ENCODE data around the gene HDLBP.

The HDLBP gene

DNA sequence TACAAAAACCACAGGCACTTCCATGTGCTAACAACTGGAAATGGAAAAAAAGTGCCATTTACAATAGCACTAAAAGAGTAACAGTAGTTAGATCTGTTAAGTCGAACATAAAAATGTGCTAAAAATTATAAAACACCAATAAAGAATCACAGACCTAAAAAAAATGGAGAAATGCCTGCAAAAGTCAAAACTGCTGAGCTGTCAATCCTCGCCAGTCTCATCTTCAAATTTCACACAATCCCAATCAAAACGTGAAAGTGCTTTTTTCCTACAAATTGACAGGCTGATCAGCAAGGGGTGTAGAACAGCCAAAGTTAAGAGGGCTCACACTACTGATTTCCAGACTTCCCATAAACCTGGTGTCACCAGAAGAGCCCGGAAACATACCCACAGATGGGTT is 73.8 kb downstream of the HDLBP start:
- Histone ChIP-seq H3K36me3 (ENCODE audit: low read length) (peaks cover 14% of the 10 kb centered on the region), H3K9me2 (replicated peaks; ENCODE audit: insufficient read depth, low read length) (no peaks in the 10 kb centered on the region), H3K4me3 (ENCODE audit: insufficient read depth, low read length, poor library complexity, severe bottlenecking) (no peak overlapping the region), H3K27ac (ENCODE audit: low read depth, low read length) (no peak overlapping the region), H3F3A (ENCODE audit: insufficient read depth) (no peaks in the 10 kb centered on the region), H3K79me2 (ENCODE audit: insufficient read depth, low read length) (no peaks in the 10 kb centered on the region), H3K4me2 (ENCODE audit: low read depth, low read length, poor library complexity, severe bottlenecking) (no peak overlapping the region), H2AFZ (ENCODE audit: low read depth, low read length, severe bottlenecking) (no peak overlapping the region), H3K9ac (ENCODE audit: low read length) (no peak overlapping the region), H3K9me3 (ENCODE audit: insufficient read depth, low read length) (no peaks in the 10 kb centered on the region), H3K27me3 (ENCODE audit: low read length) (no peaks in the 10 kb centered on the region), H4K20me1 (ENCODE audit: low read depth, low read length) (no peaks in the 10 kb centered on the region)
- no peak for TF ChIP-seq EZH2phosphoT487 (conservative IDR thresholded peaks at IDR 0.05; ENCODE audit: low read length)
- TF ChIP-seq, protein P1, sequence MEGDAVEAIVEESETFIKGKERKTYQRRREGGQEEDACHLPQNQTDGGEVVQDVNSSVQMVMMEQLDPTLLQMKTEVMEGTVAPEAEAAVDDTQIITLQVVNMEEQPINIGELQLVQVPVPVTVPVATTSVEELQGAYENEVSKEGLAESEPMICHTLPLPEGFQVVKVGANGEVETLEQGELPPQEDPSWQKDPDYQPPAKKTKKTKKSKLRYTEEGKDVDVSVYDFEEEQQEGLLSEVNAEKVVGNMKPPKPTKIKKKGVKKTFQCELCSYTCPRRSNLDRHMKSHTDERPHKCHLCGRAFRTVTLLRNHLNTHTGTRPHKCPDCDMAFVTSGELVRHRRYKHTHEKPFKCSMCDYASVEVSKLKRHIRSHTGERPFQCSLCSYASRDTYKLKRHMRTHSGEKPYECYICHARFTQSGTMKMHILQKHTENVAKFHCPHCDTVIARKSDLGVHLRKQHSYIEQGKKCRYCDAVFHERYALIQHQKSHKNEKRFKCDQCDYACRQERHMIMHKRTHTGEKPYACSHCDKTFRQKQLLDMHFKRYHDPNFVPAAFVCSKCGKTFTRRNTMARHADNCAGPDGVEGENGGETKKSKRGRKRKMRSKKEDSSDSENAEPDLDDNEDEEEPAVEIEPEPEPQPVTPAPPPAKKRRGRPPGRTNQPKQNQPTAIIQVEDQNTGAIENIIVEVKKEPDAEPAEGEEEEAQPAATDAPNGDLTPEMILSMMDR (IDR thresholded peaks at IDR 0.05; ENCODE audit: insufficient read depth, low read length, poor library complexity, severe bottlenecking) = no peak

DNA sequence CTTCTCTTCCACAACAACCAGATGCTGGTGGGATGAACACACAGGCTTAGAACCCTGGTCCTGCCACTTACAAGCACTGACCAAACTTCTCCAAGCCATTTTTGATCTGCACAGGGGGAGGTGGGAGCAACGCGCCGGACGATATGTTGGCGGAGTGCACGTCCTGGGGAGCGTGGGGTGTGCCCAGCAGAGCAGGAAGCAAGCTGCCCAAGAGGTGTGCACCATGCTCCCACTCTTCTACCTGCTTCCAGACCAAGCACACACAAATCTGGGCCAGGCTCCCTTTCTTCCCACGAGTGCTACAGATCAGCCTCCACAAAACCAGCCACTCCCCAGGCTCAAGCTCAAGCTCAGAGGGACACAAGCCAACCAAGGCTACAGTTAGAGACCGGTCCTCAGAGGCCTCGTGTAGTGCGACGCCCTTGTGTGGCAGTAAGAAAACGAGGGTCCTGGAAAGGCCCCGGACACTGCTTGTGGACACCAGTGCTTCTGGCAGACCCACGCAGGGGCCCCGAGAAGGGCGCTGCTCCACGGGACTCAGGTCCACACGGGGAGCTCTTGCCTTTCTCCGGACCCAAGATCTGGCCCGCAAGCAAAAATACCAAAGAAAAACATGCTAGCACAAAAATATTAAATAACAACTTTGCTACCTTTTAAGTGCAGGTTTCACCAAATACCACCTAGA is 75.0 kb downstream of the HDLBP start:
- TF ChIP-seq, protein P1 (IDR thresholded peaks at IDR 0.05; ENCODE audit: insufficient read depth, low read length, poor library complexity, severe bottlenecking) = no peak
- TF ChIP-seq EZH2phosphoT487 (conservative IDR thresholded peaks at IDR 0.05; ENCODE audit: low read length) = no peak
- Histone ChIP-seq H2AFZ (ENCODE audit: low read depth, low read length, severe bottlenecking) (no peak overlapping the region), H4K20me1 (ENCODE audit: low read depth, low read length) (no peaks in the 10 kb centered on the region), H3K27me3 (ENCODE audit: low read length) (no peaks in the 10 kb centered on the region), H3K79me2 (ENCODE audit: insufficient read depth, low read length) (no peaks in the 10 kb centered on the region), H3F3A (ENCODE audit: insufficient read depth) (no peaks in the 10 kb centered on the region), H3K4me3 (ENCODE audit: insufficient read depth, low read length, poor library complexity, severe bottlenecking) (no peak overlapping the region), H3K4me2 (ENCODE audit: low read depth, low read length, poor library complexity, severe bottlenecking) (no peak overlapping the region), H3K9me2 (replicated peaks; ENCODE audit: insufficient read depth, low read length) (no peaks in the 10 kb centered on the region), H3K36me3 (ENCODE audit: low read length) (peaks cover 14% of the 10 kb centered on the region), H3K9ac (ENCODE audit: low read length) (no peak overlapping the region), H3K27ac (ENCODE audit: low read depth, low read length) (no peak overlapping the region), H3K9me3 (ENCODE audit: insufficient read depth, low read length) (no peaks in the 10 kb centered on the region)

DNA sequence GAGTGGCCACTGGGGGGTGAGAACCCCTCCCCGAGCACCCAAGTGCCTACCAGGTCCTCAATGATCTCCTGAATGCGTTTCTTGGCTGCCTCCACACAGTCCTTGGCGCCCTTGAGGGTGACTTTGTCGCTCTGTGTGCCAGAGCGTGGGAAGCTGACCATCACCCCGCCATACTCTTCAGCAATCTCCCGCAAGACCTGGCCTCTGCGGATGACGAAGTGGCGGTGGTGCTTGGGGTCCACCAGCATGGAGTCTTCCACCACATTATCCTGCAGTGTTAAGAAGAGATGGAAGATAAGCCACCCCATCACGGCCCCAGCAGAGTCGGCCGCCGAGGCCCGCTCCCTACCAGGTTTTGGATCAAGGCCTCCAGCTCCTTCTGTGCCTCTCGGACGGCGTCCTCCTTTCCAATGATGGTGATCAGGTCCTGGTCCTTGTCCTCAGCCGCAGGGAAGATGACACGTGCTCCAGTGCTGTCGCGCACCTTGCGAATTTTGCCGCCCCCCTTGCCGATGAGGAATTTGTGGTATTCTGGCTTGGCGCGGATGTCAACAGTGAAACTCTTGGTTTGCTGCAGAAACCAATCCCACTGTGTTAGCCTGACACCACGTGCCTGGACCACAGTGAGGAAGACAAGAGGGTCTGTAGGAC is 75.8 kb downstream of the HDLBP start:
- H3K4me2 ChIP-seq (ENCODE audit: low read depth, low read length, poor library complexity, severe bottlenecking) = no peak overlapping the region
- no peaks in the 10 kb centered on the region for H3K9me3 ChIP-seq (ENCODE audit: insufficient read depth, low read length)
- no peaks in the 10 kb centered on the region for H3K79me2 ChIP-seq (ENCODE audit: insufficient read depth, low read length)
- no peaks in the 10 kb centered on the region for H3F3A ChIP-seq (ENCODE audit: insufficient read depth)
- no peaks in the 10 kb centered on the region for H3K27me3 ChIP-seq (ENCODE audit: low read length)
- H3K9ac ChIP-seq (ENCODE audit: low read length) = no peak overlapping the region
- no peak overlapping the region for H3K4me3 ChIP-seq (ENCODE audit: insufficient read depth, low read length, poor library complexity, severe bottlenecking)
- no peaks in the 10 kb centered on the region for H3K9me2 ChIP-seq (replicated peaks; ENCODE audit: insufficient read depth, low read length)
- H3K36me3 ChIP-seq (ENCODE audit: low read length) = peaks cover 14% of the 10 kb centered on the region
- TF ChIP-seq EZH2phosphoT487 (conservative IDR thresholded peaks at IDR 0.05; ENCODE audit: low read length) = no peak
- TF ChIP-seq, protein P1 (IDR thresholded peaks at IDR 0.05; ENCODE audit: insufficient read depth, low read length, poor library complexity, severe bottlenecking) = no peak
- no peaks in the 10 kb centered on the region for H4K20me1 ChIP-seq (ENCODE audit: low read depth, low read length)
- H2AFZ ChIP-seq (ENCODE audit: low read depth, low read length, severe bottlenecking) = no peak overlapping the region
- no peak overlapping the region for H3K27ac ChIP-seq (ENCODE audit: low read depth, low read length)

Measured in SU-DHL-6 (cell line).